GM21529 (cell line): ENCODE data around the gene GP2.

Source experiments
- ATAC-seq: cut with Tn5 transposase; IDR thresholded peaks from one replicate; pipeline ENCODE4 v1.9.1; 2021; ENCODE audit not compliant: unreplicated experiment

The GP2 gene

DNA sequence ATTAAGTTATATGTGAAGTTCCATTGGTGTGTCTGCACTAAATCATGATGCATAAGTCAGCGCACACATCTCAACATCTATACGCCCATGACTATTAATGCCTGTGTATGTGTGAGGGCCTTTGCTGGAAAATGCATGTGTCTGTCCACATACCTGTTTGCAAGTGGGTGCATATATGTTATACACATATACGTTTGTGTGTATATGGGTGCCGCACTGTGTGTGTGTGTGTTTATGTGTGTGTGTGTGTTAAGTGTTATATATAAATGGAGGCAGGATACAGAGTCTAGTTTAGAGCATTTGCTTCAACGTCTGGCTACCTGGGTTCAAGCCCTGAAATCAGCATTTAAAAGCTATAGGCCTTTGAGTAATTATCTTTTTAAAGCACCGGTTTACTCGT lies 19.5 kb downstream of the GP2 start:
- no peak for ATAC-seq

GRCh38 chr16:20307240-20307671 lies 20.1 kb downstream of the GP2 start:
- no peak for ATAC-seq

DNA sequence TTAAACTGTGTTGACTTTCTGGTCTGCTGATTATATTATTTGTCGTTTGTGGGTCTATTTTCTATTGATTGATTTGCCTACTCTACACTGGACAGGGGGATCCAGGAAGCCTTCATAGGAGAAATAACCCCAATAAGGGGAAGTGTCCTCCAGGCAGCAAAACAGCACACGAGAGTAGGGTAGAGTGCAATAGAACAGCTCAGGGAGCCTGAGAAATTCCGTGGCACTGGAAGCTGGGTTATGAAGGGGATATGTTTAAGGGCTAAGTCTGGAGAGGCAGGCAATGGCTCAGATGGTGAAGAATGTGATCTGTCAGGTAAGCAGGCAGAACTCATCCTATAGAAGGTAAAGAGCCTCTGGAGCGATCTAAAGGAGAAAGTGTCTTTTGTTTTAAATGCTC lies 20.9 kb downstream of the GP2 start:
- ATAC-seq: no peak

DNA sequence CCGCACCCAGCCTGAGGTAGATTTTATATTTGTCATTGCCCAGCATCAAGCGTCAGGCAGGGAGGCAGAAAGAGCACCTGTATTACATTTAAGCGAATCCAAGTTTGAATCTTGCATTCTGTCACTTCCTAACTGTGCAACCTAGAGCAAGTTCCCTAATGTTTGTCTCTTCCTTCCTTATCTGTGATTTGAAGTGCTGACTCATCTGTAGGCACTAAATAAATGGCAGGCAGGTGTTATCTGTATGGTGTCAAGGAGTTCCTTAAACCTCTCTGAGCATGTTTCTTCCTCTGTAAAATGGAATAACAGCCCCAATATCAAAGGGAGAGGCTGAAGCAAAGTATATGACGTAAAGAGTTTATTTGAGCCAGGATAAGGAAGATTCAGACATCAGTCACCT lies 24.3 kb downstream of the GP2 start:
- ATAC-seq: no peak

GRCh38 chr16:20302389-20302788 lies 24.9 kb downstream of the GP2 start:
- ATAC-seq: no peak

DNA sequence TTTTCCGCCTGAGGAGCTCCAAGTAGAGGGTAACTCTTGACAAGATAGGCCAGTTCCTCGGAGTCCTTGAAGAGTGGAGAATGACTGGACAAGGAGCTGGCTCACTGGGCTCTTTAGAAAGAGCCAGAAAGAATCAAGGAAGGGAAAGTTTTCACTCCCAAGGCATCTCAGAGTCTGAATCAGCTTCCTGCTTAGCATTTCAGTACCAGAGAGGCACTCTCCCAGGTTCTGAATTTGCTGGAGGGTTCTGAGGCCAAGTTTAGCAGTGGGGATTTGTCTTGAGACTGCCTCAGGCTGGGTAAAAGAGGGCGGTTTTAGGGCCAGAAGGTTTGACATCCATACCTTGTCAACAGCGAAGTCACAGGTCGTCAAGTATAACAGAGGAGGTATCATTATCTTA lies 25.5 kb downstream of the GP2 start:
- no peak for ATAC-seq

DNA sequence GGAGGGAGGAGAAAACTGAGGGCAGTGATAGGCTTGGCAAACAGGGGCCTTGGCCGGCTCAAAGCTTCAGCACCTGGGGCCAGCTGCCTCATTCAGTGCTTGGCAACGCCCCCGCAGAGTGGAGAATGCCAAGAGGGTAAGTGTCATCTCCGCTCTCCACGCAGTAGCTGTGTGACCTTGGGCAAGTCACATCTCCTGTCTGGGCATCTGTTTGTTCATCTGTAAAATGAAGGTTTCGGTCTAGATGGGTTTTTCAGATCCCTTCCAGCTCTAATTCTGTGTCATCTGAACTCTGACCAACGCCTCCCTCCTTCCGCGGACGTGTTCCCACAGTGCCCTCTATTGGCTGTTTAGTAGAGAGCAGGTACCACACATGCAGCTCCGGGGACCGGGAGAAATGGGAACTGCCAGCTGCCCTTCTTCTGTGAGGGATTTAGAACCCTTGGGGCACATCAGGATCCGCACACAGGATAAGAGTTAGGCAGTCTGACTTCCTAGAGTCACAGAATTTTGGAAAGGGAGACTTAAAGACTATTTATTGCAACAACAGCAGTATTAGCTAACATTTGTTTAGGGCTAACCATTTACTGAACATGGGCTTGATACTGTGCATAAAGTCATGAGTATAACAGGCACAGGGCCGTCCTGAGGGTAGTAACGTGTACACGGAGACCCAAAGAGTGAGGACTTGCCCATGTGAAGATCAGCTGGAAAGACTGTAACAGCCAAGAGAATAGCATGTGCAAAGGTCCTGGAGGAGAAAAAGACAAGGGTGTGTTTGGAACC lies 26.8 kb downstream of the GP2 start:
- peak; percentile 67 for ATAC-seq

- no peak for ATAC-seq
Measured at GRCh38 chr16:20298452-20298851, 28.9 kb downstream of the GP2 start.

- no peak for ATAC-seq
Measured at GRCh38 chr16:20291208-20292206, 35.8 kb downstream of the GP2 start.

GRCh38 chr16:20289571-20289970 lies 37.7 kb downstream of the GP2 start:
- ATAC-seq: no peak

DNA sequence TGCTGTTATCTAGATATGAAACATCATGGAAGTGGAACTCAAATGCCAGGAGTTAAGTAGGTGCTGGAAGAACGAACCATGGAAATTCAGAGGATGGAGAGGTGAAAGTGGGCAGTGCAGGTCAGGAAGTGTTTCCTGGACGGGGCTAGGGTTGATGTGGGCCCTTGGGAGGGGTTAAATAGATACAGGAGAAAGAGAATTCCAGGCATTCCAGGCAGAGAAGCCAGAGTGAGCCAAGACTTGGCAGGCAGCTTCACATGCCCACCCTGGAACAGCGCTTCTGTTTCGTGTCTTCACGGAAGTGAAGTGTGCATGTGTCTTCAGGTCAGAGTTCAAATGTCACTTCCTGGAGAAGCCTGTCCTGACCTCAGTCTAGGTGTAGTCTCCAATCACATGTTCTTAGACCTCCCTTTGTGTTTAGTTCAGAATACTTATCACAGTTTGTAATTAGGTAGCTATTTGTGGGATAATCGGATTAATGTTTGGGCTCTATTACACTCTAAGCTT lies 41.3 kb downstream of the GP2 start:
- ATAC-seq: no peak

- no peak for ATAC-seq
Measured at GRCh38 chr16:20280259-20280658, 47.1 kb downstream of the GP2 start.

- ATAC-seq: no peak
Measured at GRCh38 chr16:20271893-20272292, 55.4 kb downstream of the GP2 start.

DNA sequence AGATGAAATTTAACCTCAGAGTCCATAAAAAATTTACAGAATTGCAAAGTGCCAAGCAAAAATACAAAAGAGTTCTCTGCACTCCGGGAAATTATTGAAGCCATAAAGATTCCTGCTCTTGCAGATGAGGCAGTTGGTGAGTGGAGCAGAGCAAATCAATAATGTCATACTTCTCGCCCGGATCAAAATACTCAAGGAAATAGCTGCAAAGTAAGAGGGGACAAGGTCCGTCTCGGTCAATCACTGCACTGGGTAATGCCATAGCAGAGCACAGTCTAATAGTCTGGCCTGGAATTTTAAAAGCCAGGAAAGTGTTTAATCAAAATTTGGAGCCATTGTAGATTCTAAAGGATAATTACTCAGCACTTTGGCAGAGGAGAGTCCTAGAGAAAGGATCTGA lies 58.9 kb downstream of the GP2 start:
- no peak for ATAC-seq

DNA sequence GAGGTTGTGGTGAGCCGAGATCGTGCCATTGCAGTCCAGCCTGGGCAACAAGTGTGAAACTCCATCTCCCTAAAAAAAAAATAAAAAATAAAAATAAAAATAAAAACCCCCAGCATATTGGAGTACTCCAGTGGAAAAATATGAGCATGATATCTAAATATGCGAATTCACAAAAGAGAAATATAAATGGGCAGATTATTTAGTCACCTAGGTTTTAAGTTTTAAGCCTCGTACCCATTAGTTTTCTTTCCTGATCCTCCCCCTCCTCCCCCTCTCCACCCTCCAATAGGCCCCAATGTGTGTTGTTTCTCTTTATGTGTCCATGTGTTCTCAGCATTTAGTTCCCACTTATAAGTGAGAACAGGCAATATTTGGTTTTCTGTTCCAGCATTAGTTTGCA lies 62.3 kb downstream of the GP2 start:
- ATAC-seq: no peak

GRCh38 chr16:20263138-20263855 lies 64.0 kb downstream of the GP2 start:
- ATAC-seq: no peak

- ATAC-seq: no peak
Measured at GRCh38 chr16:20262248-20262647, 65.1 kb downstream of the GP2 start.

GRCh38 chr16:20260215-20261009 lies 66.9 kb downstream of the GP2 start:
- ATAC-seq: no peak
